Measurements from ENCODE around the gene JMJD4.

Gene JMJD4

DNA sequence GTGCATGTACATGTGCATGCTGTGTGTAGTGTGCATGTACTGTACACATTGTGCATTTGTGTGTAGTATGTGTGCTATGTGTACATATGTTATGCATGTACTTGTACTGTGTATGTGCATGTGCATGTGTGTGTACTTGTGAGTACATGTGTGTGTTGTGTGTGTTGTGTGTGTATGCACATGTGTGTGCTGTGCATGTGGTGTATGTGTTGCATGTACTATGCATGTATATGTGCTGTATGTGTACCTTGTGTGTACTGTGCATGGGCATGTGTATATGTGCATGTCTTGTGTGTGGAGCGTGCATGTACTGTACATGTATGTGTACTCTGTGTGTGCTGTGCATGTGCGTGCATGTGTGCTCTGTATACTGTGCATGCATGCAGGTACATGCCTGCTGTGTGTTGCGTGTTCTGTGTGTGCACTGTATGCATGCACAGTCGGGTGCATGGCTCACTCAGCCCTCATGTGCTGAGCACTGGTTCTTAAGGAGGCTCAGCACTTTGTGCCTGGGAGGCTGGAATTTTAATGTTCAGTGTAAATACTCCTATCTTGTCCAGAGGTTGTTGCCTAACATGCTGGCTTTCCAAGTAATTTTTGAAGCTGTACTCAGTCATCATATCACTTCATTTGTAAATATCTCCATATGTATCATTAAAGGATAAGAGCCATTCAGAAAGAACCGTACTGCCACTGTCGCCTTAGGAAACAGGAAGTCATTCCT, 32.5 kb upstream of the JMJD4 start:
- H3K9me3 ChIP-seq (replicated peaks; ENCODE audit: low read length): no peaks in the 10 kb centered on the region
- H3K27me3 ChIP-seq (ENCODE audit: control insufficient read depth, insufficient read depth, low read length): no peaks in the 10 kb centered on the region
- H3K4me1 ChIP-seq (ENCODE audit: control insufficient read depth, insufficient read depth, low read length): peaks cover 17% of the 10 kb centered on the region
- H3K9ac ChIP-seq (ENCODE audit: low read depth, low read length): no peak overlapping the region
- no peak overlapping the region for H3K4me2 ChIP-seq (ENCODE audit: low read length)
- no peak overlapping the region for H3K4me3 ChIP-seq (ENCODE audit: low read length)
- H3K36me3 ChIP-seq (ENCODE audit: insufficient read depth, low read length): peaks cover 48% of the 10 kb centered on the region

DNA sequence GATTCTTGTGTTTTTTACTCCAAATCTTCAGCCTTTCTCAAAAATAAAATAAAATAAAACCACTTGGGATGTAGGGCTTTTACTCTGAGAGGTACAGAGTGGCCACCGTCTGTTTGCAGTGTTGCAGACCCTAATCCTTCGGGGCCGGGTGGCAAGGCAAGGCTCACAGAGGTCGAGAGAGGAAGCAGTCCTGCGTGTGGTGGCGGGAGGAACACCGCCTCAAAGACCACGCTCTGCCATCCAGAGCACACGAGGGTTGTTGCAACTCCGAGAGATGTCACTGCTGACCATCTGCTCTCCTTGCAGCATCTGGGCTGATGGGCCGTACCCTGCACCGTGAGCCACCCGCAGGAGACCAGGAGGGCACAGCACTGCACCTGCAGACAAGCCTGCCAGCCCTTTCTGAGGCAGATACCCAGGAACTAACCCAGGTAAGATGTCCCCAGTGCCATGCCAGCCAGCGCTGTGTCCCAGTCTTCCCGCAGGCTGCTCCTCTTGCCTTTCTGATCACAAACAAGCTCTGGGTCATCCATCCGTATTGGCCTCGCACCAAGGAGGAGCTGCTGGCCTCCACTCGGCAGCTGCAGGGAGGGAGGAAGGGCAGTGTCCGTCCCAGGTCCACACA, 31.7 kb upstream of the JMJD4 start:
- no peak overlapping the region for H3K4me3 ChIP-seq (ENCODE audit: low read length)
- no peaks in the 10 kb centered on the region for H3K27me3 ChIP-seq (ENCODE audit: control insufficient read depth, insufficient read depth, low read length)
- H3K4me2 ChIP-seq (ENCODE audit: low read length): no peak overlapping the region
- H3K9ac ChIP-seq (ENCODE audit: low read depth, low read length): no peak overlapping the region
- H3K4me1 ChIP-seq (ENCODE audit: control insufficient read depth, insufficient read depth, low read length): peaks cover 23% of the 10 kb centered on the region
- H3K36me3 ChIP-seq (ENCODE audit: insufficient read depth, low read length): peaks cover 53% of the 10 kb centered on the region
- no peaks in the 10 kb centered on the region for H3K9me3 ChIP-seq (replicated peaks; ENCODE audit: low read length)

GRCh38 chr1:227766015-227766634, 31.0 kb upstream of the JMJD4 start:
- peaks cover 23% of the 10 kb centered on the region for H3K4me1 ChIP-seq (ENCODE audit: control insufficient read depth, insufficient read depth, low read length)
- H3K4me2 ChIP-seq (ENCODE audit: low read length): no peak overlapping the region
- H3K27me3 ChIP-seq (ENCODE audit: control insufficient read depth, insufficient read depth, low read length): no peaks in the 10 kb centered on the region
- no peaks in the 10 kb centered on the region for H3K9me3 ChIP-seq (replicated peaks; ENCODE audit: low read length)
- H3K4me3 ChIP-seq (ENCODE audit: low read length): no peak overlapping the region
- peaks cover 60% of the 10 kb centered on the region for H3K36me3 ChIP-seq (ENCODE audit: insufficient read depth, low read length)
- no peak overlapping the region for H3K9ac ChIP-seq (ENCODE audit: low read depth, low read length)

GRCh38 chr1:227765261-227766014, 30.3 kb upstream of the JMJD4 start:
- H3K4me3 ChIP-seq (ENCODE audit: low read length): no peak overlapping the region
- H3K9me3 ChIP-seq (replicated peaks; ENCODE audit: low read length): no peaks in the 10 kb centered on the region
- H3K36me3 ChIP-seq (ENCODE audit: insufficient read depth, low read length): peaks cover 61% of the 10 kb centered on the region
- H3K27me3 ChIP-seq (ENCODE audit: control insufficient read depth, insufficient read depth, low read length): no peaks in the 10 kb centered on the region
- peaks cover 26% of the 10 kb centered on the region for H3K4me1 ChIP-seq (ENCODE audit: control insufficient read depth, insufficient read depth, low read length)
- no peak overlapping the region for H3K9ac ChIP-seq (ENCODE audit: low read depth, low read length)
- H3K4me2 ChIP-seq (ENCODE audit: low read length): no peak overlapping the region

DNA sequence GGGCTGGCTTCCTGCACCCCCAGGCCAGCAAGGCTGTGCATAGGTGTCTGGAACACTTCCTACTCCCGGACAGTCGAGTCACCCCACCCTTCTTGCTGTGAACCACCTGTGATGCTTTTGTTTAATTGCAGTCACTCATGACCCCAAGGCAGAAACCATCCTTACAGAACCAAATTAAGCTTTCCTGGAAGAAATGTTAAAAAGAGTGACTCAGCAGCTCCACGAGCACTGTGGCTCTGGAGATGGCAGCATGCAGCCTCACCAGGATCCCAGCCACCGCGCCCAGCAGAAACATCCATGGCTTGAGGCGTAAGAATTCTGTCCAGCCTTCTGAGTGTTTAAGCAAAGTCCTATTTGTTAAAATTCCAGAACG, 28.9 kb upstream of the JMJD4 start:
- H3K4me2 ChIP-seq (ENCODE audit: low read length): no peak overlapping the region
- H3K9ac ChIP-seq (ENCODE audit: low read depth, low read length): no peak overlapping the region
- no peaks in the 10 kb centered on the region for H3K9me3 ChIP-seq (replicated peaks; ENCODE audit: low read length)
- peaks cover 39% of the 10 kb centered on the region for H3K4me1 ChIP-seq (ENCODE audit: control insufficient read depth, insufficient read depth, low read length)
- no peak overlapping the region for H3K4me3 ChIP-seq (ENCODE audit: low read length)
- H3K27me3 ChIP-seq (ENCODE audit: control insufficient read depth, insufficient read depth, low read length): no peaks in the 10 kb centered on the region
- peaks cover 60% of the 10 kb centered on the region for H3K36me3 ChIP-seq (ENCODE audit: insufficient read depth, low read length)

DNA sequence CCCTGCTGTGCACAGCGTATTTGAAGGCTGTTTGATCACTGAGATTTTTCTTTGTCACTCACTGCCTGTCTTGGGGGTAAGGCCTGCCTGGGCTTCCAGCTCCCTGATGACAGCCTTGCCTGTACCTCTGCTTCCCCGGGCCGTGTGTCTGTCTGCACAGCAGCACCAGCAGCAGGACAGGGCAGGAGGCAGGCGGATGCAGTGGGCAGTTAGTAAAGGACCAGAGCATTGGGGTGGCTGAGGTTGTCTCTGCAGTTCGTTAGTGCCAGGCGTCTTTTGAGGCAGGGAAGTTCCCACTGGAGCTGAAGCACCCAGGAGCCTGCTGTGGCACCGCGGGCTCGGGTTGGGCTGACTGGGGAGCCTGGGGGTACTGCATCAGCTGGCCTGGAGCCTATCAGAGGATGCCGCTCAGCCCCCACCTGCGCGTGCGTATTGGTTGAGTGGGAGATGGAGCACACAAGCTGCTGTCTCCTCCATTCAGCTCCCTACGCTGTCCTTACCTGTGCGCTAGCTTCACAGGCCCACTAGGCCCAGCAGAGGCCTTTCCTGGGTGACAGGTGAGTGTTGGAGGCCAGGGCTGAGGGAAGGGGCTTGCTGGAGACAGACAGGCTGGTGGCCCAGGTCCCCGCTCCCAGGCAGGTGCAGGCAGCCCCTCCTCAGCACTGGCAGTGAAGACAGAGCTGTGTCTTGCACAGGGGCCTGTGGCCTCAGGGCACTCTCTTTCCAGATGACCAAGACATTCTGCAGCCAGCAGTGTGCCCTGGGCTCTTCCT, 28.3 kb upstream of the JMJD4 start:
- Histone ChIP-seq H3K27me3 (ENCODE audit: control insufficient read depth, insufficient read depth, low read length) (no peaks in the 10 kb centered on the region), H3K9ac (ENCODE audit: low read depth, low read length) (no peak overlapping the region), H3K36me3 (ENCODE audit: insufficient read depth, low read length) (peaks cover 55% of the 10 kb centered on the region), H3K9me3 (replicated peaks; ENCODE audit: low read length) (no peaks in the 10 kb centered on the region), H3K4me1 (ENCODE audit: control insufficient read depth, insufficient read depth, low read length) (peaks cover 45% of the 10 kb centered on the region), H3K4me3 (ENCODE audit: low read length) (no peak overlapping the region), H3K4me2 (ENCODE audit: low read length) (no peak overlapping the region)

DNA sequence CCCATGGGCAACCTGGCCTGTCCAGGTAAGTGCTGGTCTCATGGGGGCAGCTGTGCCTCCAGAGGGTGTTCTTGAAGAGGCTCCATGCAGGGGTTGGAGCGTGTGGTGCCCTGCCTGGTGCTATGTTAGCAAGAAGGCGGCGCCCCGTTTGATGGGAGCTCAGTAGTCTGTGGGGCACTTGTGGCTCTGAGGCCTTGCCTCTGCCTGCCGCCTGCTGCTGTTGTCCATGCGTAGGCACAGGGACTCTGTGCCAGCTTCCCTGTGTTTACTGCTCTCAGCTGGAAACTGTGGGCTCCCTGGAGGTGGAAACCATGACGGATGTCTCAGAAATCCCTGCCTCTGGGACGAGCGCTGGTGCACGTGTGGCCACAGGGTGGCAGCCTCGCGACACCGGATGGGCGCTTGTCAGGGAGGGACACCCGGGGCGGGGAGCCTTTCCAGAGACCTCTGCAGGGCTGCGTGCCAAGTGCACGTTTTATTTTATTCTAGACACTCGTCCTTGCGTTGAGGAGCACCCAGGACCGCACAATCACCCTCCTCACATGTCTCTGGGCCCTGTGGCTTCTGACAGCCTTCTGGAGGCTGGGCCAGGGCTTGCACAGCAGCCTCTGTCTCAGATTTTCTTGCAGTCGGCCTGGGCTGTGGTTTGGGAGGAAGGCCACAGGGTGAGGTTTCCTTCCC, 27.3 kb upstream of the JMJD4 start:
- Histone ChIP-seq H3K9me3 (replicated peaks; ENCODE audit: low read length) (no peaks in the 10 kb centered on the region), H3K9ac (ENCODE audit: low read depth, low read length) (no peak overlapping the region), H3K4me3 (ENCODE audit: low read length) (no peak overlapping the region), H3K4me2 (ENCODE audit: low read length) (peak overlapping the region; percentile 64), H3K27me3 (ENCODE audit: control insufficient read depth, insufficient read depth, low read length) (no peaks in the 10 kb centered on the region), H3K36me3 (ENCODE audit: insufficient read depth, low read length) (peaks cover 45% of the 10 kb centered on the region), H3K4me1 (ENCODE audit: control insufficient read depth, insufficient read depth, low read length) (peaks cover 52% of the 10 kb centered on the region)

DNA sequence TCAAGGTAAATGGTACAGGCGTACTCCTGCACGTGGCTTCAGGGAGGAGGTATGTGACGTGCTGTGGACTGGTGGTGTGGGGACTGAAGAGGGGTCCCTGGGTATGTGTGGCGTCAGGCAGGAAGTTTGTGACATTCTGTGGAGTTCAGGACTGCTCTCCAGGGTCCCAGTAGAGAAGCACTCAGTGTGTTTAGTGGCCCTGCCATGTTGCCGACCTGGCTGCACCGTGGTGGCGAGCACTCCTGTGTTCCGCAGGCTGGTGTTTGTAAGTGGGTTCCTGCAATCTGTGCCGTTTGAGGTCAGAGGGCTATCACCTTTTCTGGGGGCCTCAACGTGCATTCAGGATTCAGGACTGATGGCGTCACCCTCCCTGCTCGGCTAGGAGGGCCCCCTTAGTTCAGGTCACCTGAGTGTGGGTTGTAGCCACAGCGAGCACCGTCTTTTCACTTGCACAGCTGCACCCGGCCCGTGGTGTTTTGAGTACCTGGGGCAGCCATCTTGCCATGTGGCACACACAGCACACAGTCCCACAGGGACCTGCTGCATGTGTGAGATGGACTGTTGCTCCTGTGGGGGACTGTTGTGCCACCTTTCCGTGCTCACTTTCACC, 26.6 kb upstream of the JMJD4 start:
- H3K9ac ChIP-seq (ENCODE audit: low read depth, low read length): no peak overlapping the region
- no peaks in the 10 kb centered on the region for H3K9me3 ChIP-seq (replicated peaks; ENCODE audit: low read length)
- peaks cover 41% of the 10 kb centered on the region for H3K36me3 ChIP-seq (ENCODE audit: insufficient read depth, low read length)
- no peak overlapping the region for H3K4me3 ChIP-seq (ENCODE audit: low read length)
- no peak overlapping the region for H3K4me2 ChIP-seq (ENCODE audit: low read length)
- peaks cover 52% of the 10 kb centered on the region for H3K4me1 ChIP-seq (ENCODE audit: control insufficient read depth, insufficient read depth, low read length)
- H3K27me3 ChIP-seq (ENCODE audit: control insufficient read depth, insufficient read depth, low read length): no peaks in the 10 kb centered on the region

- H3K4me1 ChIP-seq (ENCODE audit: control insufficient read depth, insufficient read depth, low read length): peaks cover 52% of the 10 kb centered on the region
- H3K4me2 ChIP-seq (ENCODE audit: low read length): no peak overlapping the region
- H3K4me3 ChIP-seq (ENCODE audit: low read length): no peak overlapping the region
- no peaks in the 10 kb centered on the region for H3K27me3 ChIP-seq (ENCODE audit: control insufficient read depth, insufficient read depth, low read length)
- H3K9me3 ChIP-seq (replicated peaks; ENCODE audit: low read length): no peaks in the 10 kb centered on the region
- peak overlapping the region; percentile 40 for H3K9ac ChIP-seq (ENCODE audit: low read depth, low read length)
- H3K36me3 ChIP-seq (ENCODE audit: insufficient read depth, low read length): peaks cover 39% of the 10 kb centered on the region
Observed at GRCh38 chr1:227760377-227760776, 25.3 kb upstream of the JMJD4 start.
